IPS-18c (cell line): ENCODE measurements around the gene IL23A.
A peak's percentile ranks its signal among the peaks of the same experiment; 100 is the strongest.
"Not testable (repeated sequence)": the region's sequence is repeated elsewhere in the genome, so short reads cannot be mapped to it uniquely, and the experiment has no call there.

Experiments used
- H3K4me3 ChIP-seq: 2 replicates; pipeline ENCODE4 v1.7.0; 2013; ENCODE audit warnings: low read depth, mild to moderate bottlenecking, low read length, moderate library complexity; ENCODE audit not compliant: insufficient read depth
- H3K9me3 ChIP-seq: one replicate; pipeline ENCODE4 v1.6.1; 2013; ENCODE audit warnings: mild to moderate bottlenecking, low read length, moderate library complexity; ENCODE audit not compliant: control insufficient read depth, insufficient read depth

Gene IL23A

DNA sequence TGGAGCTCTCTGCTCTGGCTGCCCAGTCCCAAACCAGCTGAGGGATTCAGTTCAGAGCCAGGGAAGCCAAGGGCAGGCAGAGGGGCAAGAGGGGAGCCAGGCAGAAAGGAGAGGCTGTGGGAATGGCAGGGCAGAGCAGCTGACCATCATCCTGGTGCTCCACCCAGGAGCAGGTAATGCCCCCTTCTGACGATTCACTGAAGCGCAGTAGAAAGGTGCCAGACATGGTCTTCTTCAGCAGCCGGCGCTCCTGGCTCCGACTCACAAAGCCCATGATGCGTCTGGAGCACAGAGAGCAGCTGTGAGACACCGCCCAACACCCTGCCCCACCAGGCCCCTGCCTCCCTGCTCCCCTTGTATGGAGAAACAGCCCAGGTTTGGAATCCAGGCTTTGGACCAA, 8.0 kb downstream of the IL23A start:
- Histone ChIP-seq H3K4me3 (no peak overlapping the region), H3K9me3 (no peaks in the 10 kb centered on the region)

DNA sequence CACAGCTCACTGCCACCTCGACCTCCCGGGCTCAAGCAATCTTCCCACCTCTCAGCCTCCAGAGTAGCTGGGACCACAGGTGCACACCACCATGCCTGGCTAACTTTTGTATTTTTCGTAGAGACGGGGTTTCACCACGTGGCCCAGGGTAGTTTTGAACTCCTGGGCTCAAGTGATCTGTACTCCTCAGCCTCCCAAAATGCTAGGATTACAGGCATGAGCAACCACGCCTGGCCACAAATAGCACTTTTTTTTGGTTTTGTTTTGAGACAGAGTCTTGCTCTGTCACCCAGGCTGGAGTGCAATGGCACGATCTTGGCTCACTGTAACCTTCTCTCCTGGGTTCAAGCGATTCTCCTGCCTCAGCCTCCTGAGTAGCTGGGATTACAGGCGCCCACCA, 8.6 kb downstream of the IL23A start:
- not testable (repeated sequence) for H3K9me3 ChIP-seq, H3K4me3 ChIP-seq

DNA sequence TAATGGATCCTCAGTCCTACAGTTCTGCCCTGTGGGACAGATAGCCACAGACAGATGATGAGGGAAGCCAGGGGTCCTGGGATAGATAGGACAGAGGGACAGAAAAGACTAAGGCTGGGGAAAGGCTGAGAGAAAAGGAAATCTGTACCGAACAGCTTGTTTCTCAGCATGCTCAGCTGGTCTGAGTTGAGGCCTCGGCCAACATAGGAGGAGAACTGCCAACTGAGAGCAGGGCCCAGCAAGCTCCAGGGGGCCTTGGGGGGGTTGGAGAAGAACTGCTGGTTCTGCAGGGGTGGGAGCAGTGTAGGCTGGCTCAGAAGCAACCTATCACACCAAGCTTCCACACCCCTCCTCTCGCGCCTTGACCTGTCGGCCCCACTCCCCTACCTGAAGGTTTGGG, 10.1 kb downstream of the IL23A start:
- Histone ChIP-seq H3K4me3 (no peak overlapping the region), H3K9me3 (no peaks in the 10 kb centered on the region)

DNA sequence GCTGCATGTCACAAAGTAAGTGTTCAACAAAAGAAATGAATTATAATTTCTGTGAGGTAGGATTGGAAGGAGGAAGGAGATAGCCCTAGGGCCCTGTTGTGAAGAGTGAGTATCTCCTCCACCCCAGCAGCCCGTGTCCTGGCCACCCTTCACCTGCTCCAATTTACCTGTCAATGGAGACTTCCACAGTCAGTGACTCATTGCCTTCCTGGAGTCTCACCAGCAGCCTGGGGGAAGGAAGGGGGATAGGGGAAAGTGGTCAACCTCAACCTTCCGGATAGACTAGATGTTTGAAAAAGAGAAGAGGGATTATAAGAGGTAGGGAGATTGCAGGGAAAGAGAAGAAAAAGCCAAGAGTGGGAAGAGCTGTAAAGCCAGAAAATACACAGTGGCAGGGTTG, 12.0 kb downstream of the IL23A start:
- peaks cover 3% of the 10 kb centered on the region for H3K9me3 ChIP-seq
- no peak overlapping the region for H3K4me3 ChIP-seq

DNA sequence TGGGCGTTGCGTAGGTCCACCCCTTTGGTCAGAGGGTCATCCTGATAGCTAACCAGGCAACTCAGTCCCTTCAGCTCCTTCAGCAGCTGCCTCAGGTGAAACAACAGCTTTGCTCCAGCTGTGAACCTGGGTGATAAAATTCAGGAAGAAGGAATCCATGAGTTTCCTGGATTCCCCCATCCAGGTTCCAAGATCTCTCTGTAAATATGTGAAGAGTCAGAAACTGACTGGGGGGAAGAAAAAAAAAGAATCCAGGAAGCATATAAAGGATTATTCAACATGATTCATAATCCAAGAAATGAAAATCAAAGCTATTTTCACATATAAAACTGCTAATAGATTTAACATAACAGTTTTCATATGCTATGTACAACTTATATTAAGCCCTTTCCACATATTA, 12.6 kb downstream of the IL23A start:
- peaks cover 3% of the 10 kb centered on the region for H3K9me3 ChIP-seq
- H3K4me3 ChIP-seq, result no peak overlapping the region

DNA sequence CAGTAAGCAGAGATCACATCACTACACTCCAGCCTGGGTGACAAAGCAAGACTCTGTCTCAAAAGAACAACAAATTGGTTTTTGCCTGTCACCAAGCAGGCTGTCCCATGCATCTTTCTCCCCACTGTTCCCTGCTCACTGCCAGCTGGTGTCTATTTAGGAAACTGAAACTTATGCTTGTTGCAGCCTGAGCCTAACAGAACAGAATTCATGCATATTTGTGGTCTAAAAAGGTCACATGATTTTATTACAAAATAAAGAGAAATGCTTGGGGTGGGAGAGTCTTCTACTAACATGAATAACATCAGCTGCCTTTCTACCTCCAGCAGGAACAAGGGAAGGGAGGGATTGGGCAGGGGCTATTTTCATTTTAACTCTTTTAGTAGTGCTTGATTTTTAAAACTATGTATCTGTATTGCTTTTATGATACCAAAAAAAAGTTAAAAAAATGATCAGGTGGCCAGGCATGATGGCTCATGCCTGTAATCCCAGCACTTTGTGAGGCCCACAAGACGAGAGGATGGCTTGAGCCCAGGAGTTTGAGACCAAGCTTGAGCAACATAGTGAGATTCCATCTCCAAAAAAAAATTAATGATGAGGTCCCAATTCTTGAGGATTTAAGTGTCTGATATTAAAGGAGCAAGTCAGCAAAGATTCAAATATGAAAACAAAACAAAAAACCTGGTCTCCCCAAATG, 20.3 kb downstream of the IL23A start:
- Histone ChIP-seq H3K9me3 (peaks cover 3% of the 10 kb centered on the region), H3K4me3 (peak overlapping the region; percentile 73)

DNA sequence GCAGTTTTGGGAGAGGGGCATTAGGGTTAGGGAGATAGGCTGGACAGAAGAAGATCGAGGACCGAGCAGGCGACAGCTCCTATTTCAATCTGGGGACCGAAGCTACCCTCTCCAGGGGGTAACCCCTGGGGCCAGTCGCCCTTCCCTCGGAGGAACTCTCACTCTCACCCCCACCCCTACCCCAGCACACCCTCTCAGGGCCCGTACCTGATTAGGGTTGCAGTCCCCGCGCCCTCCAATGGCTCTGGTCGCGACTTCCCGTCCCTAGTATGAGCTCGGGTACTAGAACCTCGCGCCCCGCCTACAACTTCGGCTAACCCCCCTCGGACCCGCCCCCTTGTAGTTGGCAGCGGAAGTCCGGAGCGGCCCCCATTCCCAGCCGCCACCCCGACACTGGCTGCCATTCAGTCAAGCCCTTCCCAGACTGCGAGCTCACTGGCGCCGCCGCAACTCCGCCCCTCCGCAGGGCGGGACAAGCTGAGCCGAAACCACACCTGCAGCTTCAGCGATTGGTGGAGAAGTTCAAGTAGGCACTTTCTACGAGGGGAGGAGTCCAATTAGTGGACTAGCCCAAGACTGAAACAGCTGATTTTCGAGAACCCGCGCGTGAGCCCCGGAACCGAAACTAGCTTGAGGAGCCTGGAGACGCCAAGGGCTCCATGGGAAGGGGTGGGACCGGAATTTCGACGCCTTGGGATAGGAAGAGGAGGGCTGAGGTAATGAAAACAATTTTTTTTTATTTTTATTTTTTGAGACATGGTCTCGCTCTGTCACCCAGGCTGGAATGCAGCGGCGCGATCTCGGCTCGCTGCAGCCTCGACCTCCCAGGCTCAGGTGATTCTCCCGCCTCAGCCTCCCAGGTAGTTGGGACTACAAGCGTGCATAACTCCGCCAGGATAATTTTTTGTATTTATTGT, 21.4 kb downstream of the IL23A start, which contains the start of gene STAT2:
Gene STAT2 (minus strand): TSS at position 257 of the 917 bp plus-strand sequence. CDS start 3,536 bp downstream, outside the sequence.
- H3K9me3 ChIP-seq, result no peaks in the 10 kb centered on the region
- peak within 1 kb of the TSS; percentile 73 for H3K4me3 ChIP-seq

DNA sequence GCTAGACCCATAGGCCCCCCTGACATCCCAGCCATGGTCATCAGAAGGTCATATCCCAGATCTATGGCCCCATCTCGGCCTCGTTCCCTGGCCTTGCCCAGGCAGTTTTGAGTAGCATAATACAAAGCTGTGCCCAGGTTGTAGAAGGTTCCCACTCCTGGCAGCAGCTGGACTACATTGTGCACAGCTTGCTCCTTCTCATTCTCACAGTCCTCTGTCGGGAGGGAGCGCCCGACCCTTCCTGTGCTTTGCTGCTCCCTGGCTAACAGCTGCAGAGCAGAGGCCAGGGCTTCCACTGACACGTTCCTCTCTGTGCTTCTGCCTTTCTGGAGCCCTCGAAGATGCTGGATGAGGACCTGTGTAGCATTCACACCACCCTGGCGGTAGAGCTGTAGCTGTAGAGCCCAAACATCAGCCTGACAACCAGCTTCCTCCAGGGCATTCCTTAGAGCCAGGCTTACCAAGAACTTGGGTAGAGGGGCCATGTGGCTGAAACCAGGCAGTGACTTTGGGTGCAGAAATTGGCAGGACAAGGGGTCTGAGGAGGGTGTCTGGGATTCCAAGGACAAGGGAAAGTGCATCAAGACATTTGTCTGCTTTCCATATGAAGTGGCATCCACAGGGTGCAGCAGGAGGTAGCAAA, 22.9 kb downstream of the IL23A start:
- Histone ChIP-seq H3K4me3 (no peak overlapping the region), H3K9me3 (peaks cover 2% of the 10 kb centered on the region)

DNA sequence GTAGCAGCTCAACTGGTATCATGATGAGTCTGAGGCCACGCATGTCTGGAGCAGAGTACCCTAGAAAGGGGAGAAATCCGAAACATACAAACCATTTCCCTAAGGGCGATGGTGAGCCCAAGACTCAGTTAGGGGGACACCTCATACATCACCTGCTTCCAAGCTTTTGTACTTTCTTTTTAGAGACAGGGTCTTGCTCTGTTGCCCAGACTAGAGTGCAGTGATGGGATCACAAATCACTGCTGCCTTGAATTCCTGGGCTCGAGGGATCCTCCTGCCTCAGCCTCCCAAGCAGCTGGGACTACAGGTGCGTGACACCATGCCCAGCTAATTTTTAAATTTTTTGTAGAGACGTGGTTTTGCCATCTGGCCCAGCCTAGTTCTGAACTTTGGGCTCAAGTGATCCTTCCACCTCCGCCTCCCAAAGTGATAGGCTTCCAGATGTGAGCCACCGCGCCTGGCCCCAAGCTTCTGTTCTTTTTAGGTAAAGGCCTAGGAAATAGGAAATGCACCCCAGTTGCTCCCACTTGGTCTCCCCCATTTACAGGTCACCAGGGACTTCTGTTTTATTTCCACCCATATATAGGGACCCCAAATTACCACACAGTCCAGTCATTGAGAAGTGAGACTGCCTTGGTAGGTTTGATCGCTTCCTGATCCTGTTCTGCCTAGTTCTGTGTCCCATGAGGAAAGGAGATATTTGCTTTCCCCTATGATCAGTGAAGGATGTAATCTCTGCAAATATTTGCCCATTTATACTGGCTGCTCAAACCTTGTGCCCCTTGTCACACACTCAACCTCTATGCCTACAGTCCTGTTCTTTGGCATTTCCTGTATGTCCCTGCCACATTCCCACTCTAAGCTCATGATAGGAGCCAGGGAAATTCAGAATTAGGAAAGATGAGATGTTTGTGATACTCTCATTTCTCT, 23.7 kb downstream of the IL23A start, which contains the start of gene APOF:
Gene APOF (minus strand): TSS at position 728 of the 930 bp plus-strand sequence. CDS start 112 bp downstream, at position 616.
- no peak within 1 kb of the TSS for H3K4me3 ChIP-seq
- H3K9me3 ChIP-seq, result peaks cover 2% of the 10 kb centered on the region

DNA sequence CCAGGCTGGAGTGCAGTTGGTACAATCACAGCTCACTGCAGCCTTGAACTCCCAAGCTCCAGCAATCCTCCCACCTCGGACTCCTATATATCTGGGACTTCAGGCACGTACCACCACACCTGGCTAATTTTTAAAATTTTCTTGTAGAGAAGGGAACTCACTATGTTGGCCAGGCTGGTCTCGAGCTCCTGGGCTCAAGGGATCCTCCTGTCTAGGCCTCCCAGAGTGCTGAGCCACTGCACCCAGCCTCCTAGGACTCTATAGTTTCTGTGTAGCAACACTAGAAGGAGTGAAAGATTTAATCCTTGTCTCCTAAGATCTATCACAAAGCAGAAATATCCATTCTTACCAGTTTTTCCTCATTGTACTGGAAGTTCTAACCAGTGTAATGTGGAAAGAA, 28.3 kb downstream of the IL23A start:
- Histone ChIP-seq H3K4me3 (no peak overlapping the region), H3K9me3 (peaks cover 2% of the 10 kb centered on the region)

DNA sequence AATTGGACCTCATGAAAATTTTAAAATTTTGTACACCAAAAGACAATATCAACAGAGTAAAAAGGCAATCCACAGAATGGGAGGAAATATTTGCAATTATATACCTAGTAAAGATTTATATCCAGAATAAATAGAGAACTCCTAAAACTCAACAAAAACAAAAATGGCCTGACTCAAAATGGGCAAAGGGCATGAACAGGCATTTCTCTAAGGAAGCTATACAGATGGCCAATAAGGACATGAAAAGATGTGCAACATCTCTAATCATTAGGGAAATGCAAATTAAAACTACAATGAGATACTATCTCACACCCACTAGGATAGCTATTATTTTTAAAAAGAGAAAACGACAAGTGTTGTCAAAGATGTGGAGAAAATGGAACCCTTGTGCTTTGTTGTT, 34.8 kb downstream of the IL23A start:
- Histone ChIP-seq H3K4me3 (no peak overlapping the region), H3K9me3 (no peaks in the 10 kb centered on the region)

DNA sequence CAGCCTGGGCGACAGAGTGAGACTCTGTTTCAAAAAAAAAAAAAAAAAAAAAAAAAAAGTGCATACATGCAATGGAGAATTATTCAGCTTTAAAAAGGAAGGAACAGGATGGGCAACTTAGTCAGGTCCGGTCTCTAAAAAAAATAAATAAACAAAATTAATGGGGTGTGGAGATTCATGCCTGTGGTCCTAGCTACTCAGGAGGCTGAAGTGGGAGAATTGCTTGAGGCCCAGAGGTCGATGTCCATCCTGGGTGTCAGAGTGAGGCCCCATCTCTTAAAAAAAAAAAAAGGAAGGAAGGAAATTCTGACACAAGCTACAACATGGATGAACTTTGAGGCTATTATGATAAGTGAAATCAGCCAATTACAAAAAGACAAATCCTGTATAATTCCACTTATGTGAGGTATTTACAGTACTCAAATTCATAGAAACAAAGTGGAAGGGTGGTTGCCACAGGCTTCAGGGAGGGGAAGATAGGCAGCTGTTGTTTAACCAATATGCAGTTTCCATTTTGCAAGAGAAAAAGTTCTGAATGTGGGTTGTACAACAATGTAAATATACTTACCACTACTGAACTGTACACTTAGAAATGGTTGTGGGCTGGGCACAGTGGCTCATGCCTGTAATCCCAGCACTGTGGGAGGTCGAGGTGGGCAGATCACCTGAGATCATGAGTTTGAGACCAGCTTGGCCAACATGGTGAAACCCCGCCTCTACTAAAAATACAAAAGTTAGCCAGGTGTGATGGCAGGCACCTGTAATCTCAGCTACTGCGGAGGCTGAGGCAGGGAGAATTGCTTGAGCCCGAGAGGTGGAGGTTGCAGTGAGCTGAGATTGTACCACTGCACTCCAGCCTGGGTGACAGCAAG, 36.3 kb downstream of the IL23A start:
- H3K9me3 ChIP-seq, result no peaks in the 10 kb centered on the region
- H3K4me3 ChIP-seq, result no peak overlapping the region

DNA sequence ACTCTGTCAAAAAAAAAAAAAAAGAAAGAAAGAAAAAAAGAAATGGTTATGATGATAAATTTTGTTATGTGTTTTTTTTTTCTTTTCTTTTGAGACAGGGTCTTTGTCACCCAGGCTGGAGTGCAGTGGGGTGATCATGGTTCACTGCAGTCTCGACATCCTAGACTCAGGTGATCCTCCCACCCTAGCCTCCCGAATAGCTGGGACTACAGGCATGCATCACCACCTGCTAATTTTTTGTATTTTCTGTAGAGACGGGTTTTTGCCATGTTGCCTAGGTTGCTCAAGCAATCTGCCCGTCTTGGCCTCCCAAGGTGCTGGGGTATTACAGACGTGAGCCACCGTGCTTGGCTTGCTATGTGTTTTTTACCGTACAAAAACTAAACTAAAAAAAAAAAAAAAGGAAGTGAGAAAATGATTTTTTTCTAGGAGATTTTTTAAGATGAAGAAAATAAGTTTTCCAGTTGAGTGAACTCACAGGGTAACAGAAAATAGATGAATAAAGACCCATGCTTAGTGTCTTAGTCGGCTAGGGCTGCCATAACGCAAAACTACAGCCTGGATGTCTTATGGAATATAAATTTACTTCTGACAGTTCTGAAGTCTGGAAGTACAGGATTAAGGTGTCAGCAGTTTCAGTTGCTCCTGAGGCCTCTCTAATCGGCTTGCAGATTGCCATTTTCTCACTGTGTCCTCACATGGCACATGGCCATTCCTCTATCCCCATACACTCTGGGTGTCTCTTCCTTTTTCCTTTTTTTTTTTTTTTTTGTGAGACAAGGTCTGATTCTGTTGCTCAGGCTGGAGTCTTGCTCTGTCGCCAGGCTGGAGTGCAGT, 37.1 kb downstream of the IL23A start:
- no peaks in the 10 kb centered on the region for H3K9me3 ChIP-seq

DNA sequence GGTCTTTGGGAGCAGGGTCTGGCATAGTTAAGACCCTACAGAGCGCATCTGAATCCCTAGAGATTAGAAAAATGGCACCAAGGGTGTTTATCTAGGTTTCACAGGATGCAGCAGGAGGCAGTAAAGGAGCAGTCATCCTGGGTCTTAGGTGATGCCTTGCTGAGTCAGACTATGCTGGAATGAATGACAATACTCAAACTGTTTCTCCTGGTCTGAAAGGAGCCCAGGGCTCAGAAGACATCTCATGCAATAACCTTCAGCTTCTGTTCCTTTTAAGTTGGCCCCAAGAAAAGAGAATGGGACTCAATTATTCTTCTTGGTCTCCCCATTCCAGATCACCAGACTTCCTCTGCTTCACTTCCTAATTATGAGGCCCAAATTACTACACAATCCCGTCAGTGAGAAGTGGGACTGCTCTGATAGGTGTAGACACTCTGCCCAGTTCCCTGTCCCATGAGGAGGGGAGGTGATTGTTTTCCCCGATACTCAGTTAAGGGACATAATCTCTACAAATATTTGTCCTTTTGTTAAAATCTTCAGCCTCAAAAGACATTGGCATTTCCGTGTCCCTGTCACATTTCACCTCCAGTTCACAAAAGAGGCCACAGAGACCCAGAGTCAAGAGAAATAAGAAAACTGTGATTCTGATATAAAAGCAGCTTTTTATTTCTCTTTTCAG, 38.8 kb downstream of the IL23A start:
- H3K4me3 ChIP-seq, result no peak overlapping the region
- H3K9me3 ChIP-seq, result no peaks in the 10 kb centered on the region

More for the DNA sequence above, 37.1 kb downstream of the IL23A start:
- H3K4me3 ChIP-seq, result no peak overlapping the region

DNA sequence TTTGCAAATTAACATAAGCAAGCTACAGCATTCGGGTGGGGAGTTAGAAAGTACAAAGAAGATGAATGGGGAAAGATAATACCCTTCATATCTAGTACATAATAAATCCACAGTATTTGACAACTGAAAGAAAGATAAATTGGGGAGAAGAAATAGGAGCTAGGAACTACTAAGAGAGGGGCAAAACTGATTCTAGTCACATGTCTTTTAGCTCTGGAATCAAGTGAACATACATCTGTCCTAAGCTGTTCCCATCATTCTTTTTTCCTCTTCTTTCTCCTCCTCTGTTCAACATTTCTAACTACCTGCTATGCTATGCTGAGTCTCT, 39.3 kb downstream of the IL23A start:
- Histone ChIP-seq H3K4me3 (no peak overlapping the region), H3K9me3 (no peaks in the 10 kb centered on the region)
